HepG2 (cell line): Measurements from ENCODE around the gene ZNF717. TPM values are rescaled to one million over a fixed set of nuclear protein-coding genes. Genes with fewer than 3 reads are reported as not detected.
A peak's percentile ranks its signal among the peaks of the same experiment; 100 is the strongest.
"Not testable (repeated sequence)": the region's sequence is repeated elsewhere in the genome, so short reads cannot be mapped to it uniquely, and the experiment has no call there.

Experiments used
- ATAC-seq: fragments of 200-7000 bp; cut with Tn5 transposase; 3 replicates; pipeline ENCODE4 v1.9.1; 2020; ENCODE audit warnings: mild to moderate bottlenecking, moderate library complexity
- Bru-seq: library from RNA; stranded (reverse); fragments of 400-500 nt; gene quantifications from one replicate; lab custom pipeline; 2021; lab: Mats Ljungman, UMichigan
- BruChase-seq, 2 experiments: library from RNA; stranded (reverse); fragments of 400-500 nt; gene quantifications; one replicate each; lab custom pipeline; 2021; lab: Mats Ljungman, UMichigan
- BruUV-seq: library from RNA; stranded (reverse); fragments of 400-500 nt; replicated peaks from 2 replicates; lab custom pipeline; 2021; lab: Mats Ljungman, UMichigan
- CTCF ChIA-PET: fragments of 300-600 bp; formaldehyde crosslinking; extraction: SDS; loops from one replicate; lab custom pipeline; 2021; ENCODE audit warnings: low total read pairs, inconsistent platforms, low intra/inter-chr PET ratio; lab: Yijun Ruan, JAX
- POLR2A ChIA-PET: fragments of 350-600 bp; sonication (Branson Sonifier 250); formaldehyde crosslinking; loops from one replicate; lab custom pipeline; 2020; ENCODE audit warnings: antibody characterized with exemption, inconsistent platforms; lab: Yijun Ruan, JAX
- DNase-seq: peaks from one replicate; pipeline ENCODE4 v3.0.0-alpha.2; 2015; ENCODE audit warnings: low spot score
- FAIRE-seq: peaks from 3 replicates; lab custom pipeline; 2011; peaks lifted over from hg19 to GRCh38; lab: Jason Lieb, UNC
- H2AFZ ChIP-seq: one replicate; pipeline ENCODE4 v1.6.1; 2011; ENCODE audit warnings: low read length, inconsistent platforms
- H3K27ac ChIP-seq: fragments of 300-600 bp; 3 replicates; pipeline ENCODE4 v1.8.0; 2011; ENCODE audit warnings: mixed run types, mild to moderate bottlenecking, mixed read lengths, low read length, inconsistent platforms; ENCODE audit not compliant: insufficient read depth; ENCODE audit errors: extremely low read length
- H3K27me3 ChIP-seq, 2 experiments: fragments of 200-600 bp in 1 of 2; 2 replicates in 1 of 2; 3 replicates in 1 of 2; pipeline versions ENCODE4 v1.6.0 to v1.8.0; 2011; ENCODE audit warnings: low read length in 2 of 2, mild to moderate bottlenecking in 2 of 2, moderate library complexity in 2 of 2, inconsistent platforms in 1 of 2; ENCODE audit not compliant: insufficient read depth in 2 of 2, control insufficient read depth in 1 of 2
- H3K36me3 ChIP-seq, 2 experiments: fragments of 200-600 bp in 1 of 2; replicated peaks in 1 of 2; 2 replicates in 1 of 2; 3 replicates in 1 of 2; pipeline versions ENCODE4 v1.5.1 to v1.8.0; 2011; ENCODE audit warnings: low read length in 2 of 2, inconsistent platforms in 1 of 2; ENCODE audit not compliant: insufficient read depth in 2 of 2, control insufficient read depth in 1 of 2
- H3K4me1 ChIP-seq: 2 replicates; pipeline ENCODE4 v1.5.1; 2012; ENCODE audit warnings: low read length, inconsistent platforms; ENCODE audit not compliant: insufficient read depth
- H3K4me2 ChIP-seq: 2 replicates; pipeline ENCODE4 v1.6.0; 2011; ENCODE audit warnings: low read depth, low read length, inconsistent platforms
- H3K4me3 ChIP-seq, 3 experiments: fragments of 200-600 bp in 1 of 3; sonication (generic), shearing (Covaris generic) in 1 of 3; replicated peaks in 1 of 3; 2 replicates each; pipeline ENCODE4 v1.5.1; 2011 to 2016; ENCODE audit warnings: low read length in 3 of 3, inconsistent platforms in 2 of 3, low read depth in 2 of 3, mild to moderate bottlenecking in 2 of 3, control low read depth in 1 of 3, mixed read lengths in 1 of 3; ENCODE audit not compliant: insufficient read depth in 1 of 3
- H3K79me2 ChIP-seq: one replicate; pipeline ENCODE4 v1.6.1; 2011; ENCODE audit warnings: low read length, inconsistent platforms; ENCODE audit not compliant: insufficient read depth
- H3K9ac ChIP-seq: 2 replicates; pipeline ENCODE4 v1.6.0; 2011; ENCODE audit warnings: mild to moderate bottlenecking, low read depth, low read length, inconsistent platforms; ENCODE audit not compliant: insufficient read depth
- H3K9me3 ChIP-seq: 2 replicates; pipeline ENCODE4 v1.5.1; 2012; ENCODE audit warnings: mild to moderate bottlenecking, low read length
- H4K20me1 ChIP-seq: 2 replicates; pipeline ENCODE4 v1.6.0; 2011; ENCODE audit warnings: inconsistent platforms, mild to moderate bottlenecking, low read length, moderate library complexity; ENCODE audit not compliant: insufficient read depth
- WGBS: methylation state at CpG from one replicate; pipeline ENCODE4 v1.1.6; 2017; ENCODE audit warnings: low lambda C conversion rate; 5-methylcytosine and 5-hydroxymethylcytosine counted together
- in situ Hi-C: cut with HindIII; loops from 2 replicates; pipeline ENCODE4 v1.10.0; 2017; ENCODE audit warnings: low pct_unique_long_range_greater_than_20kb; ENCODE audit not compliant: extremely low pct_ligation_motif_present
- intact Hi-C: fragments of 100-400 bp; cut with micrococcal nuclease; formaldehyde crosslinking; loops from one replicate; pipeline ENCODE4 v1.10.0; 2022; ENCODE audit not compliant: unreplicated experiment
- long read RNA-seq, 2 experiments: library from RNA in 1 of 2; library from polyadenylated mRNA in 1 of 2; stranded (forward) in 1 of 2; unstranded in 1 of 2; transcript quantifications; one replicate each; pipeline ENCODE4 v2.0.0, GENCODE V29; 2019 to 2022
- polyA minus RNA-seq, 3 experiments: library from RNA; depleted of rRNA, polyadenylated mRNA; stranded (reverse); fragments of >200 nt; gene quantifications; 2 replicates each; pipeline ENCODE4 v1.2.3, GENCODE V29; 2011; ENCODE audit warnings: low replicate concordance in 1 of 3
- polyA plus RNA-seq, 8 experiments: library from polyadenylated mRNA; depleted of rRNA in 3 of 8; stranded (reverse) in 7 of 8; unstranded in 1 of 8; fragments of >200 nt; fragmentation: Illumina TruSeq in 4 of 8; extraction: Trizol in 4 of 8; gene quantifications; 2 replicates each; pipeline versions ENCODE4 v1.2.1 to v1.2.3, GENCODE V29; 2011 to 2016; ENCODE audit warnings: low read depth in 4 of 8, missing spikeins in 1 of 8, mixed read lengths in 1 of 8; ENCODE audit not compliant: insufficient read depth in 1 of 8
- total RNA-seq, 5 experiments: library from RNA; depleted of rRNA; stranded (reverse); fragments of >200 nt; fragmentation: Illumina TruSeq; extraction: Trizol; gene quantifications; 2 replicates each; pipeline ENCODE4 v1.2.3, GENCODE V29; 2016; ENCODE audit warnings: low read depth in 1 of 5

ZNF717 gene
- not detected in 2 replicates for total RNA-seq (2016; rRNA removed; fragmentation: Illumina TruSeq; extraction: Trizol)
- not detected in 2 replicates for total RNA-seq (2016; cell fraction: cytosol; rRNA removed; fragmentation: Illumina TruSeq; extraction: Trizol; ENCODE audit: low read depth)
- total RNA-seq (2016; cell fraction: insoluble cytoplasmic fraction; rRNA removed; fragmentation: Illumina TruSeq; extraction: Trizol) = not detected in 2 replicates
- not detected in 2 replicates for total RNA-seq (2016; cell fraction: membrane; rRNA removed; fragmentation: Illumina TruSeq; extraction: Trizol)
- not detected in 2 replicates for total RNA-seq (2016; cell fraction: nucleus; rRNA removed; fragmentation: Illumina TruSeq; extraction: Trizol)
- polyA plus RNA-seq (2011; rRNA removed) = 0.10 TPM in 1 of 2 replicates, not detected in the other
- not detected in 2 replicates for polyA plus RNA-seq (2011; cell fraction: cytosol; rRNA removed)
- not detected in 2 replicates for polyA plus RNA-seq (2011; cell fraction: nucleus; rRNA removed)
- polyA plus RNA-seq (2012) = not detected in 2 replicates
- not detected in 2 replicates for polyA plus RNA-seq (2016; cell fraction: cytosol; fragmentation: Illumina TruSeq; extraction: Trizol; ENCODE audit: low read depth)
- not detected in 2 replicates for polyA plus RNA-seq (2016; cell fraction: insoluble cytoplasmic fraction; fragmentation: Illumina TruSeq; extraction: Trizol; ENCODE audit: low read depth)
- polyA plus RNA-seq (2016; cell fraction: membrane; fragmentation: Illumina TruSeq; extraction: Trizol; ENCODE audit: low read depth) = not detected in 2 replicates
- polyA plus RNA-seq (2016; cell fraction: nucleus; fragmentation: Illumina TruSeq; extraction: Trizol; ENCODE audit: insufficient read depth, low read depth) = not detected in 2 replicates
- 0.06 TPM in 1 of 2 replicates, not detected in the other for polyA minus RNA-seq (2011; rRNA and poly(A)+ RNA removed; ENCODE audit: low replicate concordance)
- polyA minus RNA-seq (2011; cell fraction: cytosol; rRNA and poly(A)+ RNA removed) = not detected in 2 replicates
- polyA minus RNA-seq (2011; cell fraction: nucleus; rRNA and poly(A)+ RNA removed) = not detected in 2 replicates
- percentile 11 among the genes with signal in this experiment for Bru-seq, nascent RNA
- BruChase-seq, experiment 1, labeled RNA remaining after a 6-hour chase = percentile 6 among the genes with signal in this experiment
- percentile 7 among the genes with signal in this experiment for BruChase-seq, experiment 2, labeled RNA remaining after a 2-hour chase
- long read RNA-seq, experiment 1 = 0 reads
- long read RNA-seq, experiment 2 = 0 reads

- CTCF ChIA-PET, DNase-seq, H3K27me3 ChIP-seq, H4K20me1 ChIP-seq, BruUV-seq, H3K36me3 ChIP-seq, H3K4me2 ChIP-seq, H3K4me3 ChIP-seq, H3K4me1 ChIP-seq, H2AFZ ChIP-seq, ATAC-seq, POLR2A ChIA-PET, H3K79me2 ChIP-seq, intact Hi-C loops, H3K27ac ChIP-seq, in situ Hi-C loops, FAIRE-seq, H3K9ac ChIP-seq: not testable (repeated sequence)
- 57% methylated on average over 9 of the region's 52 CpGs for WGBS
- H3K9me3 ChIP-seq = peaks cover 31% of the 10 kb centered on the region
Observed at GRCh38 chr3:75785081-75785755, at the start of gene ZNF717. Gene ZNF717, minus strand, starts transcription at chr3:75785549. Its CDS starts 2,187 bp downstream, at chr3:75783362.

GRCh38 chr3:75831076-75831475 is 45.7 kb upstream of the ZNF717 start:
- H3K9ac ChIP-seq, BruUV-seq, H4K20me1 ChIP-seq, H3K27ac ChIP-seq, H3K79me2 ChIP-seq, FAIRE-seq, H3K4me2 ChIP-seq, POLR2A ChIA-PET, H3K36me3 ChIP-seq, H3K4me3 ChIP-seq, H3K27me3 ChIP-seq, H3K4me1 ChIP-seq, CTCF ChIA-PET, H2AFZ ChIP-seq, ATAC-seq, DNase-seq, intact Hi-C loops, in situ Hi-C loops: not testable (repeated sequence)
- peaks cover 22% of the 10 kb centered on the region for H3K9me3 ChIP-seq
- WGBS = 0% methylated on average over 1 of the region's 1 CpG
